MCF 10A (cell line): Measurements from ENCODE around the gene ARHGAP23. TPM values are rescaled to one million over a fixed set of nuclear protein-coding genes. Genes with fewer than 3 reads are reported as not detected.

Source experiments
- BruUV-seq: library from RNA; stranded (reverse); fragments of 400-500 nt; replicated peaks from 2 replicates; lab custom pipeline; 2021; lab: Mats Ljungman, UMichigan
- CTCF ChIA-PET: fragments of 300-600 bp; sonication (Branson Sonifier 250); formaldehyde crosslinking; extraction: SDS; loops from one replicate; lab custom pipeline; 2021; ENCODE audit warnings: antibody characterized with exemption, inconsistent platforms; lab: Yijun Ruan, JAX
- POLR2A ChIA-PET: fragments of 300-600, 350-650 bp; sonication (Branson Sonifier 250); formaldehyde crosslinking; extraction: SDS; loops from one replicate; lab custom pipeline; 2020; ENCODE audit warnings: antibody characterized with exemption, inconsistent platforms; lab: Yijun Ruan, JAX
- DNase-seq: peaks from one replicate; pipeline ENCODE4 v3.0.0-alpha.2; 2018; ENCODE audit not compliant: unreplicated experiment
- H3K27ac Mint-ChIP-seq: one replicate; pipeline ENCODE4 v1.8.0; 2022; ENCODE audit warnings: mild to moderate bottlenecking, low read depth, mixed read lengths; ENCODE audit not compliant: unreplicated experiment
- H3K27me3 Mint-ChIP-seq: one replicate; pipeline ENCODE4 v1.8.0; 2022; ENCODE audit warnings: mixed read lengths; ENCODE audit not compliant: insufficient read depth, unreplicated experiment
- H3K36me3 Mint-ChIP-seq: one replicate; pipeline ENCODE4 v1.8.0; 2022; ENCODE audit warnings: mild to moderate bottlenecking, moderate library complexity, mixed read lengths; ENCODE audit not compliant: insufficient read depth, unreplicated experiment
- H3K4me1 Mint-ChIP-seq: one replicate; pipeline ENCODE4 v1.8.0; 2022; ENCODE audit warnings: mixed read lengths; ENCODE audit not compliant: insufficient read depth, unreplicated experiment
- H3K4me3 Mint-ChIP-seq: one replicate; pipeline ENCODE4 v1.8.0; 2022; ENCODE audit warnings: mild to moderate bottlenecking, moderate library complexity, mixed read lengths; ENCODE audit not compliant: unreplicated experiment
- H3K9me3 Mint-ChIP-seq: one replicate; pipeline ENCODE4 v1.8.0; 2022; ENCODE audit warnings: mixed read lengths; ENCODE audit not compliant: unreplicated experiment
- intact Hi-C: fragments of 100-400 bp; cut with micrococcal nuclease; formaldehyde crosslinking; loops from 2 replicates; pipeline ENCODE4 v1.14.1; 2022
- total RNA-seq: library from RNA; stranded (reverse); gene quantifications from 2 replicates; pipeline ENCODE4 v1.2.3, GENCODE V29; 2022
- TF ChIP-seq, protein P1 (sequence below): fragments of 200-600 bp; IDR thresholded peaks from one replicate; pipeline ENCODE4 v1.8.0; 2022; ENCODE audit warnings: antibody characterized with exemption, mild to moderate bottlenecking; ENCODE audit not compliant: unreplicated experiment

The ARHGAP23 gene
- total RNA-seq, 1 experiment from 2014 or later, result 23.2 TPM

DNA sequence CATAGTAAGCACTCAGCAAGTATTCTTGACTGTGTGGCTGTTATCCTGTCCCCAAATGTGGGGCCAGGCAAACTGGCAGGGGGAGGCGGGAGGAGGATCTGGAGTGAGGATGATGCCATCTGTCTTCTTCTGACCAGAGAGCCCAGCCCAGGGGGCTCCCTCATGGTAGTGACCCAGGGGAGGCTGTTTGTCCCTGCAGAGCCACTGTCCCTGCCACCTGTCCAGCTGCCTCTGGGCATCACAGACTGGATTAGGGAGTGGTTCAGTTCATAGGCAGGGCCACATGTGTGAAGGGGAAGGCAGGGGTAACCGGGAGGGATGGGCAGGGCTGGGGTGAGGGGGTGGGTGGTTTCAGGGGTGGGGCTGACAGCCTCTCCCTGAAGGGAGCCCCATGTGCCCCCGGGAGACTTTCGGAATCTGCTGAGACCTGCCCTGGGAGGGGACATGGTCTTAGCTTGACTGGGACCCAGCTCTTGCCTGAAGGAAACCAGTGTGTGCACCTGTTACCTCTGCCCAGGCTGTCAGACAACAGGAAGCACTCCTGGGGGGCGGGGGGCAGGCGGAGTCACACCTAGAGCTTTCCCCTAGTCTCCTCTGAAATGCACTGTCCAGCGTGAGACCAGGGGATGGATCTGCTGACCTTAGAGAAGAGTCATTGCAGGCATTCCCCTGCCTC, 15.2 kb downstream of the ARHGAP23 start:
- no TSS peak for BruUV-seq
- TF ChIP-seq, protein P1, sequence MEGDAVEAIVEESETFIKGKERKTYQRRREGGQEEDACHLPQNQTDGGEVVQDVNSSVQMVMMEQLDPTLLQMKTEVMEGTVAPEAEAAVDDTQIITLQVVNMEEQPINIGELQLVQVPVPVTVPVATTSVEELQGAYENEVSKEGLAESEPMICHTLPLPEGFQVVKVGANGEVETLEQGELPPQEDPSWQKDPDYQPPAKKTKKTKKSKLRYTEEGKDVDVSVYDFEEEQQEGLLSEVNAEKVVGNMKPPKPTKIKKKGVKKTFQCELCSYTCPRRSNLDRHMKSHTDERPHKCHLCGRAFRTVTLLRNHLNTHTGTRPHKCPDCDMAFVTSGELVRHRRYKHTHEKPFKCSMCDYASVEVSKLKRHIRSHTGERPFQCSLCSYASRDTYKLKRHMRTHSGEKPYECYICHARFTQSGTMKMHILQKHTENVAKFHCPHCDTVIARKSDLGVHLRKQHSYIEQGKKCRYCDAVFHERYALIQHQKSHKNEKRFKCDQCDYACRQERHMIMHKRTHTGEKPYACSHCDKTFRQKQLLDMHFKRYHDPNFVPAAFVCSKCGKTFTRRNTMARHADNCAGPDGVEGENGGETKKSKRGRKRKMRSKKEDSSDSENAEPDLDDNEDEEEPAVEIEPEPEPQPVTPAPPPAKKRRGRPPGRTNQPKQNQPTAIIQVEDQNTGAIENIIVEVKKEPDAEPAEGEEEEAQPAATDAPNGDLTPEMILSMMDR, result no peak
- CTCF ChIA-PET, result interaction anchor here (0.6 to 5.3 kb wide), 6 partner anchors 20 to 224 kb away, joined by 3 to 27 read pairs (median 3); partner anchors contain the start of gene GPR179
- Mint-ChIP-seq H3K4me1 (peaks cover 7% of the 10 kb centered on the region), H3K4me3 (no peak overlapping the region), H3K36me3 (no peaks in the 10 kb centered on the region), H3K27ac (no peak overlapping the region), H3K27me3 (no peaks in the 10 kb centered on the region), H3K9me3 (no peaks in the 10 kb centered on the region)
- intact Hi-C loops, result loop anchor here (1.0 to 2.0 kb wide), 2 partner anchors 41 to 141 kb away; no protein-coding TSS in a partner anchor
- POLR2A ChIA-PET, result interaction anchor here (1.3 kb wide), 1 partner anchor 9 kb away, joined by 3 read pairs; no protein-coding TSS in a partner anchor
- DNase-seq, result no peak

- Mint-ChIP-seq H3K27ac (no peak overlapping the region), H3K4me1 (peaks cover 8% of the 10 kb centered on the region), H3K9me3 (no peaks in the 10 kb centered on the region), H3K36me3 (no peaks in the 10 kb centered on the region), H3K27me3 (no peaks in the 10 kb centered on the region), H3K4me3 (no peak overlapping the region)
- ChIA-PET POLR2A (interaction anchor here (1.3 kb wide), 1 partner anchor 10 kb away, joined by 3 read pairs; no protein-coding TSS in a partner anchor), CTCF (interaction anchor here (0.9 to 5.3 kb wide), 5 partner anchors 15 to 223 kb away, joined by 3 to 27 read pairs (median 3); no protein-coding TSS in a partner anchor)
- BruUV-seq, result no TSS peak
- TF ChIP-seq, protein P1, result peak; percentile 95
- peak; percentile 80 for DNase-seq
- intact Hi-C loops, result loop anchor here (1.0 to 2.0 kb wide), 2 partner anchors 40 to 141 kb away; no protein-coding TSS in a partner anchor
Measured at GRCh38 chr17:38444151-38444550, 15.9 kb downstream of the ARHGAP23 start.

- DNase-seq, result no peak
- H3K4me3 Mint-ChIP-seq, result no peak overlapping the region
- ChIA-PET CTCF (interaction anchor here (0.9 to 1.2 kb wide), 3 partner anchors 8 to 38 kb away, joined by 4 to 5 read pairs (median 4); no protein-coding TSS in a partner anchor), POLR2A (interaction anchor here (0.6 kb wide), 1 partner anchor 302 kb away, joined by 3 read pairs; no protein-coding TSS in a partner anchor)
- TF ChIP-seq, protein P1, result no peak
- intact Hi-C loops, result no loop called here
- H3K36me3 Mint-ChIP-seq, result no peaks in the 10 kb centered on the region
- no peaks in the 10 kb centered on the region for H3K27me3 Mint-ChIP-seq
- BruUV-seq, result no TSS peak
- no peak overlapping the region for H3K27ac Mint-ChIP-seq
- peaks cover 22% of the 10 kb centered on the region for H3K4me1 Mint-ChIP-seq
- H3K9me3 Mint-ChIP-seq, result no peaks in the 10 kb centered on the region
Measured at GRCh38 chr17:38447502-38448085, 19.3 kb downstream of the ARHGAP23 start.

DNA sequence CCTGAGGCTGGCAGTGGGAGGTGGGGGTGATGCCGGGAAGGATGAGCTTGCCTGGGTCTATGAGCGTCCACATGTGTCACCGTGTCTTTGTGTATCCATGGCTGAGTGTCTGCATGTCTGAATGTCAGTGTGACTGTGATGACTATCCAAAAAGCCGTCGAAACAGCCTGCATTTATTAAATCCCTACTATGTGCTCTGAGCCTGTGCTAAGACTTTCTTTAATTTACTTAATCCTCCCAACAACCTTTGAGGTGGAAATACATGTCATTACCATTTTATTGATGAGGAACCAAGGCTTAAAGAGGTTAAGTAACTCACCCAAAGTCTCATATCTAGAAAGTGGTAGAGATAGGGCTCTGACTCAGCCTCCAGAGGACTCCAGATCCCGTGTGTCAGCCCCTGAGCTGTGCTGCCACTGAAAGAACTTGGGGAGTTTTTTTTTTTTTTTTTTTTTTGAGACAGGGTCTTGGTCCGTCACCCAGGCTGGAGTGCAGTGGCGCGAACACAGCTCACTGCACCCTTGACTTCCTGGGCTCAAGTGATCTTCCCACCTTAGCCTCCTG, 20.0 kb downstream of the ARHGAP23 start:
- H3K4me1 Mint-ChIP-seq, result peaks cover 28% of the 10 kb centered on the region
- BruUV-seq, result no TSS peak
- H3K9me3 Mint-ChIP-seq, result no peaks in the 10 kb centered on the region
- H3K36me3 Mint-ChIP-seq, result no peaks in the 10 kb centered on the region
- ChIA-PET CTCF (interaction anchor here (0.6 kb wide), 1 partner anchor 18 kb away, joined by 3 read pairs; no protein-coding TSS in a partner anchor), POLR2A (no interaction called here)
- H3K4me3 Mint-ChIP-seq, result no peak overlapping the region
- intact Hi-C loops, result no loop called here
- H3K27me3 Mint-ChIP-seq, result peaks cover 7% of the 10 kb centered on the region
- TF ChIP-seq, protein P1, result no peak
- DNase-seq, result no peak
- H3K27ac Mint-ChIP-seq, result no peak overlapping the region
